Stimulated activated naive CD8-positive, alpha-beta T cell treated with anti-CD3 and anti-CD28 coated beads, Interleukin-15, Interleukin-2, amounts not matched to agents 100 ng/mL and 50 ng/mL, for 24 hours (primary cell): ENCODE measurements around the gene SFI1.
"Not testable (repeated sequence)": the region's sequence is repeated elsewhere in the genome, so short reads cannot be mapped to it uniquely, and the experiment has no call there.

Experiments
- H3K27ac Mint-ChIP-seq: one replicate; pipeline ENCODE4 v1.8.0; 2021; ENCODE audit warnings: mild to moderate bottlenecking, mixed read lengths
- H3K27me3 Mint-ChIP-seq: one replicate; pipeline ENCODE4 v1.8.0; 2021; ENCODE audit warnings: mixed read lengths
- H3K36me3 Mint-ChIP-seq: one replicate; pipeline ENCODE4 v1.8.0; 2021; ENCODE audit warnings: low read depth, mixed read lengths
- H3K4me1 Mint-ChIP-seq: one replicate; pipeline ENCODE4 v1.8.0; 2021; ENCODE audit warnings: low read depth, mixed read lengths
- H3K4me3 Mint-ChIP-seq: one replicate; pipeline ENCODE4 v1.8.0; 2021; ENCODE audit warnings: mild to moderate bottlenecking, mixed read lengths
- H3K9me3 Mint-ChIP-seq: one replicate; pipeline ENCODE4 v1.8.0; 2021; ENCODE audit warnings: mixed read lengths

The SFI1 gene

GRCh38 chr22:31652911-31653684 is 156.8 kb downstream of the SFI1 start:
- Mint-ChIP-seq H3K36me3 (peaks cover 12% of the 10 kb centered on the region), H3K9me3 (no peaks in the 10 kb centered on the region), H3K27ac (no peak overlapping the region), H3K4me3 (no peak overlapping the region), H3K27me3 (no peaks in the 10 kb centered on the region), H3K4me1 (peaks cover 45% of the 10 kb centered on the region)

GRCh38 chr22:31653944-31654343 is 157.6 kb downstream of the SFI1 start:
- Mint-ChIP-seq H3K9me3 (no peaks in the 10 kb centered on the region), H3K4me3 (no peak overlapping the region), H3K36me3 (peaks cover 9% of the 10 kb centered on the region), H3K27me3 (no peaks in the 10 kb centered on the region), H3K27ac (peak overlapping the region; percentile 2), H3K4me1 (peaks cover 43% of the 10 kb centered on the region)

GRCh38 chr22:31654408-31654807 is 158.1 kb downstream of the SFI1 start:
- Mint-ChIP-seq H3K27ac (peak overlapping the region; percentile 0), H3K27me3 (no peaks in the 10 kb centered on the region), H3K9me3 (no peaks in the 10 kb centered on the region), H3K4me1 (peaks cover 41% of the 10 kb centered on the region), H3K4me3 (no peak overlapping the region), H3K36me3 (peaks cover 6% of the 10 kb centered on the region)

- no peaks in the 10 kb centered on the region for H3K27me3 Mint-ChIP-seq
- H3K36me3 Mint-ChIP-seq = no peaks in the 10 kb centered on the region
- H3K4me3 Mint-ChIP-seq = no peak overlapping the region
- no peak overlapping the region for H3K27ac Mint-ChIP-seq
- no peaks in the 10 kb centered on the region for H3K9me3 Mint-ChIP-seq
- H3K4me1 Mint-ChIP-seq = peaks cover 36% of the 10 kb centered on the region
These were observed 162.9 kb downstream of the SFI1 start for GRCh38 chr22:31659246-31659645.

GRCh38 chr22:31660860-31661341 is 164.6 kb downstream of the SFI1 start:
- not testable (repeated sequence) for H3K27me3 Mint-ChIP-seq, H3K9me3 Mint-ChIP-seq, H3K36me3 Mint-ChIP-seq
- H3K4me1 Mint-ChIP-seq = peaks cover 38% of the 10 kb centered on the region
- peak overlapping the region; percentile 100 for H3K4me3 Mint-ChIP-seq
- peak overlapping the region; percentile 92 for H3K27ac Mint-ChIP-seq

- peak within 1 kb of the TSS; percentile 100 for H3K4me3 Mint-ChIP-seq
These were observed 165.7 kb downstream of the SFI1 start, which contains the start of gene PISD for GRCh38 chr22:31661851-31662667. TSS of gene PISD (minus strand) at chr22:31662215. CDS start at chr22:31662208, 7 bp downstream.

GRCh38 chr22:31662668-31663037 is 166.3 kb downstream of the SFI1 start:
- H3K27ac Mint-ChIP-seq = peak overlapping the region; percentile 92

More at GRCh38 chr22:31661851-31662667, 165.7 kb downstream of the SFI1 start, which contains the start of gene PISD:
- H3K36me3 Mint-ChIP-seq = no peaks in the 10 kb centered on the region
- H3K27me3 Mint-ChIP-seq = no peaks in the 10 kb centered on the region
- peak within 1 kb of the TSS; percentile 92 for H3K27ac Mint-ChIP-seq
- peaks cover 38% of the 10 kb centered on the region for H3K4me1 Mint-ChIP-seq
- no peaks in the 10 kb centered on the region for H3K9me3 Mint-ChIP-seq

More at GRCh38 chr22:31662668-31663037, 166.3 kb downstream of the SFI1 start:
- Mint-ChIP-seq H3K4me3 (peak overlapping the region; percentile 100), H3K36me3 (no peaks in the 10 kb centered on the region), H3K27me3 (no peaks in the 10 kb centered on the region), H3K9me3 (no peaks in the 10 kb centered on the region), H3K4me1 (peaks cover 37% of the 10 kb centered on the region)
